H9 (cell line): ENCODE data around the gene WSCD2. TPM values are rescaled to one million over a fixed set of nuclear protein-coding genes. Genes with fewer than 3 reads are reported as not detected.

ENCODE experiments used
- DNase-seq: peaks from one replicate; pipeline ENCODE4 v3.0.0-alpha.2; 2017
- H2AFZ ChIP-seq: one replicate; pipeline ENCODE4 v1.6.1; 2013; ENCODE audit warnings: mild to moderate bottlenecking, low read length, control low read depth, moderate library complexity
- H2AK5ac ChIP-seq: 2 replicates; pipeline ENCODE4 v1.6.1; 2013; ENCODE audit warnings: low read length, control low read depth, mixed read lengths; ENCODE audit not compliant: insufficient read length
- H2BK120ac ChIP-seq: one replicate; pipeline ENCODE4 v1.6.1; 2013; ENCODE audit warnings: low read depth, mild to moderate bottlenecking, low read length, control low read depth, inconsistent platforms; ENCODE audit not compliant: poor library complexity, severe bottlenecking
- H2BK12ac ChIP-seq: 2 replicates; pipeline ENCODE4 v1.6.1; 2013; ENCODE audit warnings: low read length, control low read depth, mixed read lengths, low read depth; ENCODE audit not compliant: insufficient read length
- H2BK15ac ChIP-seq: 2 replicates; pipeline ENCODE4 v1.6.1; 2013; ENCODE audit warnings: low read depth, low read length, control low read depth
- H2BK20ac ChIP-seq: one replicate; pipeline ENCODE4 v1.6.1; 2013; ENCODE audit warnings: low read depth, mild to moderate bottlenecking, low read length, control low read depth, inconsistent platforms; ENCODE audit not compliant: poor library complexity, severe bottlenecking
- H2BK5ac ChIP-seq: 2 replicates; pipeline ENCODE4 v1.6.1; 2013; ENCODE audit warnings: low read length, control low read depth, mixed read lengths; ENCODE audit not compliant: insufficient read length
- H3K14ac ChIP-seq: 2 replicates; pipeline ENCODE4 v1.6.1; 2013; ENCODE audit warnings: low read length, control low read depth; ENCODE audit not compliant: insufficient read depth
- H3K18ac ChIP-seq: 2 replicates; pipeline ENCODE4 v1.6.1; 2013; ENCODE audit warnings: low read depth, mild to moderate bottlenecking, mixed read lengths, low read length, control low read depth; ENCODE audit not compliant: insufficient read length
- H3K23ac ChIP-seq: 2 replicates; pipeline ENCODE4 v1.6.1; 2013; ENCODE audit warnings: low read length, control low read depth, mixed read lengths, low read depth; ENCODE audit not compliant: insufficient read length
- H3K23me2 ChIP-seq: 2 replicates; pipeline ENCODE4 v1.6.1; 2013; ENCODE audit warnings: low read depth, mild to moderate bottlenecking, mixed read lengths, low read length, control low read depth; ENCODE audit not compliant: insufficient read length, poor library complexity, severe bottlenecking
- H3K27ac ChIP-seq: 2 replicates; pipeline ENCODE4 v1.5.1; 2013; ENCODE audit warnings: low read length, control low read depth, mixed read lengths, low read depth; ENCODE audit not compliant: insufficient read length
- H3K27me3 ChIP-seq: 2 replicates; pipeline ENCODE4 v1.6.1; 2013; ENCODE audit warnings: low read length, control low read depth, inconsistent platforms; ENCODE audit not compliant: insufficient read depth
- H3K4ac ChIP-seq: 2 replicates; pipeline ENCODE4 v1.6.1; 2013; ENCODE audit warnings: low read depth, mild to moderate bottlenecking, control low read depth, inconsistent platforms, low read length, moderate library complexity
- H3K4me1 ChIP-seq: 2 replicates; pipeline ENCODE4 v1.6.1; 2013; ENCODE audit warnings: low read length, control low read depth, inconsistent platforms; ENCODE audit not compliant: insufficient read depth
- H3K4me2 ChIP-seq: 2 replicates; pipeline ENCODE4 v1.6.1; 2013; ENCODE audit warnings: low read length, control low read depth, mixed read lengths; ENCODE audit not compliant: insufficient read length, insufficient read depth
- H3K56ac ChIP-seq: 2 replicates; pipeline ENCODE4 v1.6.1; 2013; ENCODE audit warnings: low read depth, mild to moderate bottlenecking, mixed read lengths, low read length, control low read depth; ENCODE audit not compliant: insufficient read length
- H3K79me1 ChIP-seq: 2 replicates; pipeline ENCODE4 v1.6.1; 2013; ENCODE audit warnings: low read depth, mild to moderate bottlenecking, moderate library complexity, low read length, control low read depth, inconsistent platforms; ENCODE audit not compliant: insufficient read depth, poor library complexity, severe bottlenecking
- H3K79me2 ChIP-seq: 2 replicates; pipeline ENCODE4 v1.6.1; 2013; ENCODE audit warnings: low read length, control low read depth, inconsistent platforms; ENCODE audit not compliant: insufficient read depth
- H3K9ac ChIP-seq: 2 replicates; pipeline ENCODE4 v1.6.1; 2013; ENCODE audit warnings: low read length, control low read depth, mixed read lengths; ENCODE audit not compliant: insufficient read length; ENCODE audit errors: extremely low read depth
- H3K9me3 ChIP-seq: one replicate; pipeline ENCODE4 v1.6.1; 2013; ENCODE audit warnings: low read depth, low read length, inconsistent platforms; ENCODE audit not compliant: control insufficient read depth
- H3T11ph ChIP-seq: one replicate; pipeline ENCODE4 v1.6.1; 2013; ENCODE audit warnings: mild to moderate bottlenecking, low read length, control low read depth, inconsistent platforms
- H4K20me1 ChIP-seq: one replicate; pipeline ENCODE4 v1.6.1; 2013; ENCODE audit not compliant: control insufficient read depth, insufficient read length, insufficient read depth
- H4K5ac ChIP-seq: 2 replicates; pipeline ENCODE4 v1.6.1; 2013; ENCODE audit warnings: low read depth, mild to moderate bottlenecking, mixed read lengths, low read length, control low read depth; ENCODE audit not compliant: insufficient read length
- H4K8ac ChIP-seq: replicated peaks from 2 replicates; pipeline ENCODE4 v1.6.1; 2013; ENCODE audit warnings: low read length, control low read depth, mixed read lengths, low read depth; ENCODE audit not compliant: insufficient read length
- H4K91ac ChIP-seq: 2 replicates; pipeline ENCODE4 v1.6.1; 2013; ENCODE audit warnings: low read depth, mild to moderate bottlenecking, moderate library complexity, mixed read lengths, low read length, control low read depth; ENCODE audit not compliant: insufficient read length
- H3K27ac Mint-ChIP-seq, 3 experiments: 2 replicates in 2 of 3; 3 replicates in 1 of 3; pipeline ENCODE4 v1.8.0; 2020 to 2021; ENCODE audit warnings: mixed read lengths in 3 of 3, mild to moderate bottlenecking in 1 of 3, moderate library complexity in 1 of 3
- H3K27me3 Mint-ChIP-seq: 2 replicates; pipeline ENCODE4 v1.8.0; 2021; ENCODE audit warnings: low read depth, mild to moderate bottlenecking, moderate library complexity, mixed read lengths
- H3K36me3 Mint-ChIP-seq, 3 experiments: 2 replicates in 2 of 3; 3 replicates in 1 of 3; pipeline ENCODE4 v1.8.0; 2020 to 2021; ENCODE audit warnings: low read depth in 3 of 3, mixed read lengths in 3 of 3; ENCODE audit not compliant: insufficient read depth in 1 of 3
- H3K4me1 Mint-ChIP-seq, 2 experiments: 2 replicates each; pipeline ENCODE4 v1.8.0; 2020; ENCODE audit warnings: mixed read lengths in 2 of 2
- H3K4me3 Mint-ChIP-seq, 2 experiments: 2 replicates in 1 of 2; 3 replicates in 1 of 2; pipeline ENCODE4 v1.8.0; 2020 to 2021; ENCODE audit warnings: mild to moderate bottlenecking in 2 of 2, mixed read lengths in 2 of 2, moderate library complexity in 1 of 2
- H3K9me3 Mint-ChIP-seq, 2 experiments: 2 replicates in 1 of 2; 3 replicates in 1 of 2; pipeline ENCODE4 v1.8.0; 2020; ENCODE audit warnings: mild to moderate bottlenecking in 2 of 2, mixed read lengths in 2 of 2, moderate library complexity in 1 of 2
- WGBS: extraction: QIAGEN DNeasy Blood & Tissue Kit; methylation state at CpG from one replicate; pipeline ENCODE4 v1.1.7; 2013; ENCODE audit warnings: missing lambda C conversion rate, low lambda C conversion rate, mixed read lengths; ENCODE audit not compliant: insufficient read length; ENCODE audit errors: extremely low coverage; 5-methylcytosine and 5-hydroxymethylcytosine counted together
- total RNA-seq: library from RNA; stranded (reverse); gene quantifications from 2 replicates; pipeline ENCODE4 v1.2.1, GENCODE V29; 2021
- TF ChIP-seq, protein P1 (sequence below): fragments of 200-600 bp; sonication (generic); conservative IDR thresholded peaks from 3 replicates; pipeline ENCODE4 v1.8.0; 2021; ENCODE audit warnings: antibody characterized with exemption, mild to moderate bottlenecking

The WSCD2 gene
- total RNA-seq, 1 experiment from 2014 or later = 0.92 TPM

DNA sequence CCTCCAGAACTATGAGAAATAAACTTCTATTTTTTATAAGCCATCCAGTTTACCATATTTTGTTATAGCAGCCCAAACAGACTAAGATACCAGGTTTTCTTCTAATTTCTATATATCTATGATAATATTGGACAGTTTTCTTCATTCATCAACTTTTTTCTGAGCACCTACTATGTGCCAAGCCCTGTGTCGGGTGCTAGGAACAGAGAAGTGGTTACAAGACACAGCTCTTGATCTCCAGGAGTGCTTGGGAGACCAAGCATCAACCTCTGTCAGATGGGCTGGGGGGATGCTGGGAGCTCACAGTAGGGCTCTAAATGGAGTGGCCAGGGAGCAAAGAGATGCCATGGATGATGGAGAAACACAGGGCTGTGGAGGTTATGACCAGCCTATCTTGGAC, 2.9 kb upstream of the WSCD2 start:
- DNase-seq = no peak
- H3K4me1 ChIP-seq = no peaks in the 10 kb centered on the region
- peaks cover 7 to 11% of the 10 kb centered on the region in 2 experiments for H3K4me1 Mint-ChIP-seq
- no peak overlapping the region for H3K4me2 ChIP-seq
- H3K79me2 ChIP-seq = no peaks in the 10 kb centered on the region
- H3K18ac ChIP-seq = no peak overlapping the region
- no peak overlapping the region for H4K8ac ChIP-seq
- no peak overlapping the region for H2AFZ ChIP-seq
- WGBS = no CpG with 5 or more reads among the region's 1 CpG
- no peaks in the 10 kb centered on the region for H3K79me1 ChIP-seq
- H2BK5ac ChIP-seq = no peak overlapping the region
- H3K23me2 ChIP-seq = peaks cover 5% of the 10 kb centered on the region
- no peak overlapping the region for H3T11ph ChIP-seq
- no peaks in the 10 kb centered on the region; a peak in 1 of 7 replicates for H3K36me3 Mint-ChIP-seq
- H3K27me3 Mint-ChIP-seq = peaks cover 41% of the 10 kb centered on the region
- H3K4me3 Mint-ChIP-seq = no peak overlapping the region
- H3K14ac ChIP-seq = no peak overlapping the region
- peaks cover 2 to 4% of the 10 kb centered on the region in 2 experiments; a peak in 4 of 5 replicates for H3K9me3 Mint-ChIP-seq
- no peak overlapping the region for H2BK15ac ChIP-seq
- H4K91ac ChIP-seq = no peak overlapping the region
- H3K56ac ChIP-seq = no peak overlapping the region
- no peak overlapping the region for H3K9ac ChIP-seq
- H2BK120ac ChIP-seq = no peak overlapping the region
- H3K27me3 ChIP-seq = no peaks in the 10 kb centered on the region; the same call in 1 of the 2 replicates
- H3K27ac Mint-ChIP-seq = no peak overlapping the region
- TF ChIP-seq, protein P1, sequence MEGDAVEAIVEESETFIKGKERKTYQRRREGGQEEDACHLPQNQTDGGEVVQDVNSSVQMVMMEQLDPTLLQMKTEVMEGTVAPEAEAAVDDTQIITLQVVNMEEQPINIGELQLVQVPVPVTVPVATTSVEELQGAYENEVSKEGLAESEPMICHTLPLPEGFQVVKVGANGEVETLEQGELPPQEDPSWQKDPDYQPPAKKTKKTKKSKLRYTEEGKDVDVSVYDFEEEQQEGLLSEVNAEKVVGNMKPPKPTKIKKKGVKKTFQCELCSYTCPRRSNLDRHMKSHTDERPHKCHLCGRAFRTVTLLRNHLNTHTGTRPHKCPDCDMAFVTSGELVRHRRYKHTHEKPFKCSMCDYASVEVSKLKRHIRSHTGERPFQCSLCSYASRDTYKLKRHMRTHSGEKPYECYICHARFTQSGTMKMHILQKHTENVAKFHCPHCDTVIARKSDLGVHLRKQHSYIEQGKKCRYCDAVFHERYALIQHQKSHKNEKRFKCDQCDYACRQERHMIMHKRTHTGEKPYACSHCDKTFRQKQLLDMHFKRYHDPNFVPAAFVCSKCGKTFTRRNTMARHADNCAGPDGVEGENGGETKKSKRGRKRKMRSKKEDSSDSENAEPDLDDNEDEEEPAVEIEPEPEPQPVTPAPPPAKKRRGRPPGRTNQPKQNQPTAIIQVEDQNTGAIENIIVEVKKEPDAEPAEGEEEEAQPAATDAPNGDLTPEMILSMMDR = no peak
- no peak overlapping the region for H2BK12ac ChIP-seq
- no peak overlapping the region for H3K27ac ChIP-seq
- H3K23ac ChIP-seq = no peak overlapping the region
- H4K5ac ChIP-seq = no peak overlapping the region
- no peak overlapping the region for H3K4ac ChIP-seq
- no peaks in the 10 kb centered on the region for H3K9me3 ChIP-seq
- H2AK5ac ChIP-seq = no peak overlapping the region
- no peak overlapping the region for H2BK20ac ChIP-seq
- no peaks in the 10 kb centered on the region for H4K20me1 ChIP-seq
